Measurements from ENCODE around the gene GPR137C. TPM values are rescaled to one million over a fixed set of nuclear protein-coding genes. Genes with fewer than 3 reads are reported as not detected.
A peak's percentile ranks its signal among the peaks of the same experiment; 100 is the strongest.

GPR137C gene
- total RNA-seq, 1 donor from 2014 or later = 0.97 TPM

GRCh38 chr14:52551205-52551604 lies 1.4 kb upstream of the GPR137C start:
- intact Hi-C loops (cut with DNase I) = no loop called here
- no peak for ATAC-seq
- H3K27me3 ChIP-seq (ENCODE audit: low read depth) = no peaks in the 10 kb centered on the region
- H3K4me3 ChIP-seq = peak overlapping the region; percentile 96
- TF ChIP-seq CTCF (IDR thresholded peaks at IDR 0.05) = no peak
- H3K36me3 ChIP-seq = no peaks in the 10 kb centered on the region
- peaks cover 25% of the 10 kb centered on the region for H3K4me1 ChIP-seq
- H3K9me3 ChIP-seq = no peaks in the 10 kb centered on the region
- no peak overlapping the region for H3K27ac ChIP-seq
- no peak for DNase-seq

- H3K27ac ChIP-seq = peak overlapping the region; percentile 89
- no peaks in the 10 kb centered on the region for H3K36me3 ChIP-seq
- H3K4me3 ChIP-seq = peak overlapping the region; percentile 96
- intact Hi-C loops (cut with DNase I) = no loop called here
- no peaks in the 10 kb centered on the region for H3K27me3 ChIP-seq (ENCODE audit: low read depth)
- peak in 1 of 2 donors; percentile 30 for ATAC-seq
- DNase-seq = no peak
- H3K9me3 ChIP-seq = no peaks in the 10 kb centered on the region
- H3K4me1 ChIP-seq = peaks cover 25% of the 10 kb centered on the region
- TF ChIP-seq CTCF (IDR thresholded peaks at IDR 0.05) = no peak
These were observed 957 bp upstream of the GPR137C start for GRCh38 chr14:52551696-52552062.

GRCh38 chr14:52553002-52553670 lies 500 bp downstream of the GPR137C start:
- ATAC-seq (peak; percentile 18 to 39), DNase-seq (peak; percentile 66)
- Histone ChIP-seq H3K9me3 (no peaks in the 10 kb centered on the region), H3K27me3 (ENCODE audit: low read depth) (no peaks in the 10 kb centered on the region), H3K36me3 (no peaks in the 10 kb centered on the region), H3K4me3 (peak overlapping the region; percentile 96), H3K4me1 (peaks cover 25% of the 10 kb centered on the region), H3K27ac (peak overlapping the region; percentile 84)
- intact Hi-C loops (cut with DNase I) = no loop called here
- TF ChIP-seq CTCF (IDR thresholded peaks at IDR 0.05) = no peak

GRCh38 chr14:52553671-52554575 lies 1.3 kb downstream of the GPR137C start:
- Histone ChIP-seq H3K27ac (peak overlapping the region; percentile 84), H3K36me3 (no peaks in the 10 kb centered on the region), H3K4me3 (peak overlapping the region; percentile 96), H3K27me3 (ENCODE audit: low read depth) (no peaks in the 10 kb centered on the region), H3K4me1 (peaks cover 25% of the 10 kb centered on the region), H3K9me3 (no peaks in the 10 kb centered on the region)
- TF ChIP-seq CTCF (IDR thresholded peaks at IDR 0.05) = no peak
- peak; percentile 40 to 52 for ATAC-seq
- intact Hi-C loops (cut with DNase I) = no loop called here
- peak; percentile 92 for DNase-seq

- Histone ChIP-seq H3K27me3 (ENCODE audit: low read depth) (no peaks in the 10 kb centered on the region), H3K36me3 (no peaks in the 10 kb centered on the region), H3K4me3 (no peak overlapping the region), H3K27ac (no peak overlapping the region), H3K4me1 (peaks cover 9% of the 10 kb centered on the region), H3K9me3 (no peaks in the 10 kb centered on the region)
- ATAC-seq = no peak
- no peak for DNase-seq
- no peak for TF ChIP-seq CTCF (IDR thresholded peaks at IDR 0.05)
- intact Hi-C loops (cut with DNase I) = no loop called here
These were observed 6.1 kb downstream of the GPR137C start for GRCh38 chr14:52558688-52559087.
